Sciatic nerve (tissue), 2 donors: ENCODE measurements around the gene ADARB2. TPM values are rescaled to one million over a fixed set of nuclear protein-coding genes. Genes with fewer than 3 reads are reported as not detected.

ENCODE experiments used
- ATAC-seq: fragments of 200-7000 bp; cut with Tn5 transposase; one replicate; pipeline ENCODE4 v1.9.1; 2020; ENCODE audit warnings: mild to moderate bottlenecking, moderate library complexity
- DNase-seq: peaks from one replicate; pipeline ENCODE4 v3.0.0-alpha.2; 2020; ENCODE audit warnings: low spot score
- intact Hi-C: fragments of 100-400 bp; cut with DNase I; formaldehyde crosslinking; loops from one replicate; pipeline ENCODE4 v1.14.2; 2022
- total RNA-seq: library from RNA; stranded (reverse); fragmentation: NEBNext Ultra II Directional; extraction: Animal tissue kit (Norgen Biotek cat#: 25700); gene quantifications from one replicate; pipeline ENCODE4 v1.2.1, GENCODE V29; 2021
- donor health status: DM: no; HTN: no; CAD: no.
- donor health status: DM: no; HTN: no; CAD: no.

ADARB2 gene
- total RNA-seq, 1 donor from 2014 or later: 1.9 TPM

GRCh38 chr10:1183701-1184100 lies 553.6 kb downstream of the ADARB2 start:
- ATAC-seq (no peak), DNase-seq (peak; percentile 26)
- intact Hi-C loops: no loop called here

- peak; percentile 31 for DNase-seq
These were observed 554.3 kb downstream of the ADARB2 start for GRCh38 chr10:1183033-1183396.

GRCh38 chr10:1182280-1183032 lies 554.9 kb downstream of the ADARB2 start:
- intact Hi-C loops: no loop called here
- DNase-seq (peak; percentile 10), ATAC-seq (no peak)

More at GRCh38 chr10:1183033-1183396, 554.3 kb downstream of the ADARB2 start:
- no peak for ATAC-seq
- intact Hi-C loops: no loop called here

- ATAC-seq: peak; percentile 81
- intact Hi-C loops: no loop called here
- peak; percentile 58 for DNase-seq
These were observed 556.5 kb downstream of the ADARB2 start for GRCh38 chr10:1180836-1181235.

- DNase-seq (peak; percentile 42), ATAC-seq (peak; percentile 14)
- intact Hi-C loops: no loop called here
These were observed 557.1 kb downstream of the ADARB2 start for GRCh38 chr10:1180071-1180730.

GRCh38 chr10:1179346-1180070 lies 557.8 kb downstream of the ADARB2 start:
- intact Hi-C loops: no loop called here
- no peak for ATAC-seq
- DNase-seq: peak; percentile 36

- no peak for ATAC-seq
- intact Hi-C loops: no loop called here
These were observed 558.8 kb downstream of the ADARB2 start for GRCh38 chr10:1178506-1178905.

GRCh38 chr10:1177936-1178335 lies 559.4 kb downstream of the ADARB2 start:
- intact Hi-C loops: no loop called here
- DNase-seq (no peak), ATAC-seq (no peak)

More at GRCh38 chr10:1178506-1178905, 558.8 kb downstream of the ADARB2 start:
- no peak for DNase-seq

GRCh38 chr10:1175956-1176565 lies 561.3 kb downstream of the ADARB2 start:
- no peak for ATAC-seq
- intact Hi-C loops: no loop called here
- DNase-seq: no peak

GRCh38 chr10:1174022-1174421 lies 563.3 kb downstream of the ADARB2 start:
- ATAC-seq (peak; percentile 38), DNase-seq (peak; percentile 31)
- intact Hi-C loops: no loop called here

- DNase-seq: peak; percentile 33
- ATAC-seq: no peak
- intact Hi-C loops: no loop called here
These were observed 564.2 kb downstream of the ADARB2 start for GRCh38 chr10:1173091-1173490.

- intact Hi-C loops: no loop called here
- peak; percentile 31 for DNase-seq
- no peak for ATAC-seq
These were observed 564.9 kb downstream of the ADARB2 start for GRCh38 chr10:1172256-1172984.

- ATAC-seq (no peak), DNase-seq (peak; percentile 34)
- intact Hi-C loops: no loop called here
These were observed 565.7 kb downstream of the ADARB2 start for GRCh38 chr10:1171586-1171985.

GRCh38 chr10:1171182-1171581 lies 566.1 kb downstream of the ADARB2 start:
- no peak for ATAC-seq
- intact Hi-C loops: no loop called here
- no peak for DNase-seq

GRCh38 chr10:1170867-1171180 lies 566.5 kb downstream of the ADARB2 start:
- no peak for ATAC-seq
- peak; percentile 30 for DNase-seq
- intact Hi-C loops: no loop called here

- ATAC-seq (no peak), DNase-seq (peak; percentile 37)
- intact Hi-C loops: no loop called here
These were observed 567.1 kb downstream of the ADARB2 start for GRCh38 chr10:1169981-1170866.

GRCh38 chr10:1169186-1169885 lies 568.0 kb downstream of the ADARB2 start:
- DNase-seq (peak; percentile 32), ATAC-seq (no peak)
- intact Hi-C loops: no loop called here
